ENCODE results near the gene CEP126. TPM values are rescaled to one million over a fixed set of nuclear protein-coding genes. Genes with fewer than 3 reads are reported as not detected.

CEP126 gene
- total and polyA plus RNA-seq, 2 of the 13 experiments (the other 11 are each of a cell fraction or from before 2014, with no cell fraction given) = 1.4 to 1.7 TPM

DNA sequence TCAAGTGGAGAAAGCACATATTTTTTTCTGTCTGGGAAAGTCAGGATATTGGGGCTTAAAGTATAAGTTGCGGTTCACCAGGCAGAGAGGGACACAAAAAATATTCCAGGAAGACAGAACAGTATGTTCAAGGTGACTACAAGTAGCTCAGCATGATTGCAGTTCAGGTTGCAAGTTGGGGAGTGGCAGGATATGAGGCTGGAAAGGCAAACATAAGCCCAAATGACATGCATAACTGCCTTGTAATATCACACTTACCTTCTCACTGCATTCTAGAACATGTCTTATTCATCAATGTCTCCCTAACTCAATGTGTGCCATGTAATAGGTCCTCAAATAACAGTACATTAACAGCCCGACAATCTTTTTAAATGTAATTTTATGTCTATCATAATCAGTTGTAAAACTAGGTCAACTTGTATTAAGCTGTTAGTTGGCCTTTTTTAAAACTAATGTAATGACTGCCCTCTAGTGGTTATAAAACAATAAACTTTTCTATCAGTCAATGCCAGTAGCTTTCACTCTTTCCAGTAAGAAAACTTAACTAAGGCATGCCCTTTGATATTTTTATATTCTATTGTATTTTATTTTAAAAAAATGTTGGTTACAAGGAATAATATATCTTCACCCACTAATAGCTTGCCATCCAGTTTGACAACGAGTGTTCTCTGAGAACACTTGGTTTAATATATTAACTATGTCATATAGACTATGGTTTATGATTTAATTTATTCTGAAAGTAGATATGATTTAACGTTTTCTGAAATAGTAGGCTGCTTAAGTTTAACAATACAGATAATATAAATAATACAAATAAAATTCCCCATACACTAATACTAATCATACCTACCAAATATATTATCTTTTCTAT, 93.0 kb downstream of the CEP126 start (continued):
- peak; percentile 27; the same call in 1 of the 2 replicates for TF ChIP-seq ISL2 (CRISPR knock-in tag; IDR thresholded peaks at IDR 0.05)
- TF ChIP-seq CBX5 (CRISPR knock-in tag; IDR thresholded peaks at IDR 0.05; ENCODE audit: borderline replicate concordance) = no peak
- no peak for TF ChIP-seq CCDC6 (CRISPR knock-in tag; IDR thresholded peaks at IDR 0.05)
- TF ChIP-seq SOX5 (CRISPR knock-in tag; IDR thresholded peaks at IDR 0.05; ENCODE audit: borderline replicate concordance) = peak; percentile 42; the same call in 1 of the 2 replicates
- no peak for TF ChIP-seq HOXA7 (CRISPR knock-in tag; IDR thresholded peaks at IDR 0.05)
- TF ChIP-seq MTF2 (CRISPR knock-in tag; IDR thresholded peaks at IDR 0.05; ENCODE audit: borderline replicate concordance) = no peak
- TF ChIP-seq ZNF296 (CRISPR knock-in tag; conservative IDR thresholded peaks at IDR 0.05) = no peak
- TF ChIP-seq ZBTB42 (CRISPR knock-in tag; IDR thresholded peaks at IDR 0.05) = no peak
- peak; percentile 62 for TF ChIP-seq FOSL2 (CRISPR knock-in tag; IDR thresholded peaks at IDR 0.05)
- TF ChIP-seq HMG20A (CRISPR knock-in tag; IDR thresholded peaks at IDR 0.05; ENCODE audit: borderline replicate concordance) = 0 out of 2 replicates have a peak, but pooled peaks have one; percentile 25
- TF ChIP-seq, protein P1, sequence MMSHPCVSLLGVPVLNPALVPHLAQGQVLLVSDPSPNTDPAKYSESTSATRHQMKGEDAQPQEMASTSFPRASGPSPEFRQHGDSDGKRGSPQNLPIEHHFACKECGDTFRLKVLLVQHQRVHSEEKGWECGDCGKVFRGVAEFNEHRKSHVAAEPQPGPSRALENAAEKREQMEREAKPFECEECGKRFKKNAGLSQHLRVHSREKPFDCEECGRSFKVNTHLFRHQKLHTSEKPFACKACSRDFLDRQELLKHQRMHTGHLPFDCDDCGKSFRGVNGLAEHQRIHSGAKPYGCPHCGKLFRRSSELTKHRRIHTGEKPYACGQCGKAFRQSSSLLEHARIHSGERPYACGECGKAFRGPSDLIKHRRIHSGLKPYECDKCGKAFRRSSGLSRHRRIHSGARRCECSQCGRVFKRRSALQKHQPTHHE (CRISPR knock-in tag; IDR thresholded peaks at IDR 0.05; ENCODE audit: borderline replicate concordance) = no peak
- TF ChIP-seq, protein P2, sequence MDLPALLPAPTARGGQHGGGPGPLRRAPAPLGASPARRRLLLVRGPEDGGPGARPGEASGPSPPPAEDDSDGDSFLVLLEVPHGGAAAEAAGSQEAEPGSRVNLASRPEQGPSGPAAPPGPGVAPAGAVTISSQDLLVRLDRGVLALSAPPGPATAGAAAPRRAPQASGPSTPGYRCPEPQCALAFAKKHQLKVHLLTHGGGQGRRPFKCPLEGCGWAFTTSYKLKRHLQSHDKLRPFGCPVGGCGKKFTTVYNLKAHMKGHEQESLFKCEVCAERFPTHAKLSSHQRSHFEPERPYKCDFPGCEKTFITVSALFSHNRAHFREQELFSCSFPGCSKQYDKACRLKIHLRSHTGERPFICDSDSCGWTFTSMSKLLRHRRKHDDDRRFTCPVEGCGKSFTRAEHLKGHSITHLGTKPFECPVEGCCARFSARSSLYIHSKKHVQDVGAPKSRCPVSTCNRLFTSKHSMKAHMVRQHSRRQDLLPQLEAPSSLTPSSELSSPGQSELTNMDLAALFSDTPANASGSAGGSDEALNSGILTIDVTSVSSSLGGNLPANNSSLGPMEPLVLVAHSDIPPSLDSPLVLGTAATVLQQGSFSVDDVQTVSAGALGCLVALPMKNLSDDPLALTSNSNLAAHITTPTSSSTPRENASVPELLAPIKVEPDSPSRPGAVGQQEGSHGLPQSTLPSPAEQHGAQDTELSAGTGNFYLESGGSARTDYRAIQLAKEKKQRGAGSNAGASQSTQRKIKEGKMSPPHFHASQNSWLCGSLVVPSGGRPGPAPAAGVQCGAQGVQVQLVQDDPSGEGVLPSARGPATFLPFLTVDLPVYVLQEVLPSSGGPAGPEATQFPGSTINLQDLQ (CRISPR knock-in tag; IDR thresholded peaks at IDR 0.05) = no peak
- no peak for TF ChIP-seq MIER3 (CRISPR knock-in tag; IDR thresholded peaks at IDR 0.05; ENCODE audit: borderline replicate concordance)
- peak; percentile 57; the same call in 1 of the 2 replicates for TF ChIP-seq SALL1 (CRISPR knock-in tag; IDR thresholded peaks at IDR 0.05)
- TF ChIP-seq MIXL1 (CRISPR knock-in tag; IDR thresholded peaks at IDR 0.05) = peak; percentile 19; the same call in 1 of the 2 replicates
- TF ChIP-seq STAG1 (CRISPR knock-in tag; IDR thresholded peaks at IDR 0.05) = peak; percentile 79
- no peak for TF ChIP-seq SRSF9 (IDR thresholded peaks at IDR 0.05; ENCODE audit: borderline replicate concordance, insufficient read depth, low read depth, low read length, poor library complexity, severe bottlenecking)
- TF ChIP-seq ZNF7 (CRISPR knock-in tag; IDR thresholded peaks at IDR 0.05) = no peak
- 0 out of 2 replicates have a peak, but pooled peaks have one; percentile 26 for TF ChIP-seq BCL6 (CRISPR knock-in tag; IDR thresholded peaks at IDR 0.05)
- TF ChIP-seq AGO2 (optimal IDR thresholded peaks at IDR 0.05; ENCODE audit: low read depth, low read length) = no peak
- no peak for TF ChIP-seq PCBP2 (optimal IDR thresholded peaks at IDR 0.05; ENCODE audit: low read depth, low read length, poor library complexity, severe bottlenecking)
- TF ChIP-seq ZMYM4 (CRISPR knock-in tag; IDR thresholded peaks at IDR 0.05) = peak; percentile 43; the same call in 1 of the 2 replicates
- TF ChIP-seq KLF12 (CRISPR knock-in tag; IDR thresholded peaks at IDR 0.05; ENCODE audit: borderline replicate concordance) = no peak
- TF ChIP-seq IRF9 (CRISPR knock-in tag; IDR thresholded peaks at IDR 0.05; ENCODE audit: borderline replicate concordance) = no peak
- no peak for TF ChIP-seq PLSCR1 (CRISPR knock-in tag; IDR thresholded peaks at IDR 0.05; ENCODE audit: borderline replicate concordance)

Measured in HepG2 (cell line).